T-cell (primary cell): ENCODE measurements around the gene USP48. TPM values are rescaled to one million over a fixed set of nuclear protein-coding genes. Genes with fewer than 3 reads are reported as not detected.
A peak's percentile ranks its signal among the peaks of the same experiment; 100 is the strongest.

Experiments used
- ATAC-seq, 4 experiments: fragments of 200-7000 bp in 3 of 4; fragments of 150-1000 bp in 1 of 4; cut with Tn5 transposase; replicated peaks in 1 of 4; 1 replicate in 3 of 4; 2 replicates in 1 of 4; pipeline ENCODE4 v1.10.0; 2021; ENCODE audit warnings: moderate library complexity in 3 of 4, mild to moderate bottlenecking in 2 of 4, moderate number of reproducible peaks in 1 of 4
- CTCF ChIA-PET, 2 donors: fragments of 300-600 bp; sonication (Branson Sonifier 250); formaldehyde crosslinking; loops; one replicate each; lab custom pipeline; 2022; ENCODE audit warnings: antibody characterized with exemption in 2 of 2; lab: Charles Lee
- POLR2A ChIA-PET, 2 donors: fragments of 300-600 bp; sonication (Branson Sonifier 250); formaldehyde crosslinking; loops; one replicate each; lab custom pipeline; 2022; ENCODE audit warnings: antibody characterized with exemption in 2 of 2; lab: Charles Lee
- DNase-seq, 35 experiments: peaks; one replicate each; pipeline versions ENCODE4 v3.0.0 to v3.0.0-alpha.2; 2013 to 2023
- H3K27ac ChIP-seq: one replicate; pipeline ENCODE4 v1.5.1; 2013; ENCODE audit warnings: low read length
- H3K27me3 ChIP-seq, 2 experiments: replicated peaks in 1 of 2; 1 replicate in 1 of 2; 2 replicates in 1 of 2; pipeline versions ENCODE4 v1.6.1 to v1.7.0; 2013; ENCODE audit warnings: low read length in 1 of 2, mixed read lengths in 1 of 2; ENCODE audit not compliant: control insufficient read depth in 2 of 2, insufficient read depth in 2 of 2; ENCODE audit errors: extremely low read depth in 1 of 2
- H3K36me3 ChIP-seq, 2 donors: 1 replicate in 1 of 2; 2 replicates in 1 of 2; pipeline versions ENCODE4 v1.6.1 to v1.7.0; 2013; ENCODE audit warnings: low read length in 1 of 2; ENCODE audit not compliant: control insufficient read depth in 2 of 2, insufficient read depth in 1 of 2; ENCODE audit errors: extremely low read depth in 1 of 2
- H3K4me1 ChIP-seq, 2 experiments: 1 replicate in 1 of 2; 2 replicates in 1 of 2; pipeline versions ENCODE4 v1.6.1 to v1.7.0; 2013; ENCODE audit warnings: low read length in 2 of 2, mixed read lengths in 1 of 2; ENCODE audit not compliant: insufficient read depth in 2 of 2, control insufficient read depth in 1 of 2; ENCODE audit errors: extremely low read depth in 1 of 2
- H3K4me3 ChIP-seq, 2 donors: 1 replicate in 1 of 2; 2 replicates in 1 of 2; pipeline versions ENCODE4 v1.5.1 to v1.7.0; 2013; ENCODE audit warnings: mild to moderate bottlenecking in 2 of 2, low read length in 1 of 2, moderate library complexity in 1 of 2; ENCODE audit not compliant: control insufficient read depth in 1 of 2; ENCODE audit errors: extremely low read depth in 1 of 2
- H3K9me3 ChIP-seq: 2 replicates; pipeline ENCODE4 v1.7.0; 2013
- H3K27ac Mint-ChIP-seq, 2 donors: one replicate each; pipeline ENCODE4 v1.8.0; 2020 to 2021; ENCODE audit warnings: mild to moderate bottlenecking in 2 of 2, mixed read lengths in 2 of 2
- H3K27me3 Mint-ChIP-seq, 2 donors: one replicate each; pipeline ENCODE4 v1.8.0; 2021 to 2022; ENCODE audit warnings: mixed read lengths in 2 of 2
- H3K36me3 Mint-ChIP-seq: one replicate; pipeline ENCODE4 v1.8.0; 2021; ENCODE audit warnings: mixed read lengths
- H3K4me1 Mint-ChIP-seq, 3 donors: one replicate each; pipeline ENCODE4 v1.8.0; 2020 to 2022; ENCODE audit warnings: mixed read lengths in 3 of 3, mild to moderate bottlenecking in 1 of 3
- H3K4me3 Mint-ChIP-seq, 3 donors: one replicate each; pipeline ENCODE4 v1.8.0; 2020 to 2022; ENCODE audit warnings: mild to moderate bottlenecking in 3 of 3, mixed read lengths in 3 of 3, moderate library complexity in 3 of 3
- H3K9me3 Mint-ChIP-seq, 3 donors: one replicate each; pipeline ENCODE4 v1.8.0; 2020 to 2022; ENCODE audit warnings: mixed read lengths in 3 of 3
- WGBS: methylation state at CpG from one replicate; pipeline ENCODE4 v1.1.5; 2013; ENCODE audit warnings: missing lambda C conversion rate; ENCODE audit not compliant: insufficient coverage; 5-methylcytosine and 5-hydroxymethylcytosine counted together
- total RNA-seq, 35 experiments: library from RNA in 6 of 35; stranded (reverse) in 6 of 35; fragments of 120-200 nt in 1 of 35; gene quantifications; one replicate each; pipeline versions ENCODE4 v1.2.1 to v1.2.4 and lab custom pipeline; 2013 to 2026

The USP48 gene
- total RNA-seq, 5 donors from 2014 or later (not counting 1 experiment from before 2014, with no cell fraction given) = 65.8 to 95.6 (median 77.5) TPM

GRCh38 chr1:21705303-21705980 lies 77.5 kb downstream of the USP48 start:
- H3K27me3 ChIP-seq = no peaks in the 10 kb centered on the region
- no peaks in the 10 kb centered on the region for H3K9me3 ChIP-seq
- DNase-seq (no peak), ATAC-seq (no peak)
- H3K4me3 ChIP-seq = no peak overlapping the region
- 100% methylated on average over 1 of the region's 4 CpGs for WGBS
- ChIA-PET CTCF (no interaction called here), POLR2A (no interaction called here)
- no peaks in the 10 kb centered on the region for H3K4me1 ChIP-seq
- H3K36me3 ChIP-seq = peaks cover 10 to 70% of the 10 kb centered on the region in 2 donors
- no peaks in the 10 kb centered on the region for H3K9me3 Mint-ChIP-seq
- peaks cover 51% of the 10 kb centered on the region for H3K36me3 Mint-ChIP-seq
- no peak overlapping the region for H3K27ac ChIP-seq
- peaks cover 0 to 4% (median 0%) of the 10 kb centered on the region in 3 donors for H3K4me1 Mint-ChIP-seq
- H3K27ac Mint-ChIP-seq = no peak overlapping the region
- H3K4me3 Mint-ChIP-seq = no peak overlapping the region
- H3K27me3 Mint-ChIP-seq = no peaks in the 10 kb centered on the region

DNA sequence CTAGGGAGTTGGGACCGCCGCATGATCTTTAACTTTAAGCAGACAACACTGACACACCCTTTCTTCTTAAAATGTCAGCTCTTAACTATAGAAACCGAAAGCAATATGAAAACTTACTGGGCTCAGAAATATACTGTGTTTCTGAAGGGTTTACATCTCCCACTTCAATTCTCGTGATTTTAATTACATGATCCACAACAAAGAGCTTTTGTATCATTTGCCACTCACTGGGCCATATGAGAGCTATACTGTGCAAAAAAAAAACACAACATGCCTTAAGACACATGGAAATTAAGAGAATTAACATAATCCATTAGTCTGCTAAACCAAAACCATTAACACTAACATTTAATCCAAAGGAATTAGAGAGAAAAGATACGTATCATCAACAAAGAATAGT lies 78.8 kb downstream of the USP48 start:
- H3K27me3 ChIP-seq = no peaks in the 10 kb centered on the region
- H3K4me3 Mint-ChIP-seq = no peak overlapping the region
- H3K9me3 ChIP-seq = no peaks in the 10 kb centered on the region
- H3K27ac Mint-ChIP-seq = peak overlapping the region in 1 of 2 donors; percentile 25
- no CpG with 5 or more reads among the region's 5 CpGs for WGBS
- no peak for DNase-seq
- peaks cover 10 to 75% of the 10 kb centered on the region in 2 donors for H3K36me3 ChIP-seq
- H3K4me1 Mint-ChIP-seq = peaks cover 3 to 4% (median 3%) of the 10 kb centered on the region in 3 donors
- ChIA-PET POLR2A (no interaction called here), CTCF (interaction anchor here in 1 of 2 donors (0.5 to 0.7 kb wide), 2 partner anchors 47 to 318 kb away, joined by 4 read pairs; no protein-coding TSS in a partner anchor)
- H3K27ac ChIP-seq = no peak overlapping the region
- no peaks in the 10 kb centered on the region for H3K4me1 ChIP-seq
- ATAC-seq = no peak
- H3K27me3 Mint-ChIP-seq = no peaks in the 10 kb centered on the region
- H3K9me3 Mint-ChIP-seq = no peaks in the 10 kb centered on the region
- no peak overlapping the region for H3K4me3 ChIP-seq
- peaks cover 55% of the 10 kb centered on the region for H3K36me3 Mint-ChIP-seq

DNA sequence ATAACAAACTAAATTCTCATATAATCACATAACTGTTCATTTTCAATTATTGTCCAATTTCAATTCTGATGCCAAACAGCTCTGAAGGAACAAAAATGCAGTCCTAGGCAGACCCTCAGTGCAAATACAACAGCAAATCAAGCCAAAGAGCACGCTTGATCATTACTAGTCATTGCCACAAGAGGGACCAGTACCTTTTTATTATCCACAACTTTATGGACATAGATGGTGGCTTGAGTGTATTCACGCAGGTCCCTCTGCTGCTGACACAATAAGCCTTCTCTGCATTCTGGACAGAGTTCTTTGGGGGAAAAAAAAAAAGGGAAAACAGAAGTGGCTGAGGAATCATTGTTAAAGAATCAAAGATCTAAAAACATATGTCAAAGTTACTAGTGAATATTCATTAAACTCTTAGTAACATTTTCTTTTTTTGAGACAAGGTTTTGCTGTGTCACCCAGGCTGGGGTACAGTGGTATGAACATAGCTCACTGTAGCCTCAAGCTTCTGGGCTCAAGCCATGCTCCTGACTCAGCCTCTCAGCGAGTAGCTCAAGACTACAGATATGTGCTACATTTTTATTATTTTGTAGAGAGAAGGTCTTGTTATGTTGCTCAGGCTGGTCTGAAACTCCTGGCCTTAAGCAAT lies 79.5 kb downstream of the USP48 start:
- Mint-ChIP-seq H3K4me3 (no peak overlapping the region), H3K4me1 (peaks cover 3 to 4% (median 3%) of the 10 kb centered on the region in 3 donors), H3K27me3 (no peaks in the 10 kb centered on the region), H3K27ac (no peak overlapping the region), H3K9me3 (no peaks in the 10 kb centered on the region), H3K36me3 (peaks cover 55% of the 10 kb centered on the region)
- H3K4me3 ChIP-seq = no peak overlapping the region
- POLR2A ChIA-PET = no interaction called here
- DNase-seq (peak in 1 of 35 experiments; percentile 20), ATAC-seq (no peak)
- H3K9me3 ChIP-seq = no peaks in the 10 kb centered on the region
- CTCF ChIA-PET = interaction anchor here in 1 of 2 donors (0.5 to 0.7 kb wide), 2 partner anchors 48 to 319 kb away, joined by 4 read pairs; no protein-coding TSS in a partner anchor
- H3K27ac ChIP-seq = no peak overlapping the region
- no peaks in the 10 kb centered on the region for H3K27me3 ChIP-seq
- no peaks in the 10 kb centered on the region for H3K4me1 ChIP-seq
- no CpG with 5 or more reads among the region's 3 CpGs for WGBS
- peaks cover 10 to 79% of the 10 kb centered on the region in 2 donors for H3K36me3 ChIP-seq

GRCh38 chr1:21702780-21703179 lies 80.2 kb downstream of the USP48 start:
- no peaks in the 10 kb centered on the region for H3K9me3 Mint-ChIP-seq
- H3K4me3 Mint-ChIP-seq = no peak overlapping the region
- ChIA-PET CTCF (no interaction called here), POLR2A (no interaction called here)
- H3K27ac Mint-ChIP-seq = no peak overlapping the region
- 100% methylated on average over 3 of the region's 4 CpGs for WGBS
- Histone ChIP-seq H3K36me3 (peaks cover 10 to 75% of the 10 kb centered on the region in 2 donors), H3K27ac (no peak overlapping the region), H3K9me3 (no peaks in the 10 kb centered on the region), H3K4me1 (no peaks in the 10 kb centered on the region), H3K4me3 (no peak overlapping the region), H3K27me3 (no peaks in the 10 kb centered on the region)
- ATAC-seq (no peak), DNase-seq (no peak)
- H3K27me3 Mint-ChIP-seq = no peaks in the 10 kb centered on the region
- peaks cover 55% of the 10 kb centered on the region for H3K36me3 Mint-ChIP-seq
- H3K4me1 Mint-ChIP-seq = peaks cover 3 to 5% (median 4%) of the 10 kb centered on the region in 3 donors

DNA sequence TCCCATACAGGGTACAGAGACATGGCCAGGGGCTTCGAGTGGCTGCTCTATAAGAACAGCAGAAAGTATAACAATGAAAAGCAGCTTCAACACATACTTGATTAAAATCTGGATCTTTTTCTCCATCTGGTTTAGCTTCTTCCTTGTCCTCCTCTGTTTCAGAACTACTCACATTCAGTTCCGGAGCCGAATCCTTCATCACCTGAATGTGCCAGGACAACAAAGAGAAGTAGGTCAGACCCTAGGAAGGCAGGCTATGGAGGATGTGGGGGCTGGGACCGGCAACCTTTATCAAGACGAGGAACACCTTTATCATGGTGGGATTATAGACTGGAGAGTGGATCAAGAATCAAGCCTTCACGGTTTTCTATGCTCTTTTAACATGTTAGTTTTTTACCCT lies 81.5 kb downstream of the USP48 start:
- no peaks in the 10 kb centered on the region for H3K27me3 Mint-ChIP-seq
- Histone ChIP-seq H3K4me1 (no peaks in the 10 kb centered on the region), H3K27me3 (no peaks in the 10 kb centered on the region), H3K27ac (no peak overlapping the region), H3K9me3 (no peaks in the 10 kb centered on the region), H3K4me3 (no peak overlapping the region), H3K36me3 (peaks cover 10 to 63% of the 10 kb centered on the region in 2 donors)
- no peaks in the 10 kb centered on the region for H3K9me3 Mint-ChIP-seq
- ATAC-seq (no peak), DNase-seq (no peak)
- H3K27ac Mint-ChIP-seq = no peak overlapping the region
- ChIA-PET CTCF (interaction anchor here (0.7 kb wide), 2 partner anchors 315 to 840 kb away, joined by 3 to 4 read pairs; no protein-coding TSS in a partner anchor), POLR2A (interaction anchor here (0.6 kb wide), 2 partner anchors 341 to 348 kb away, joined by 5 to 10 read pairs; no protein-coding TSS in a partner anchor)
- 100% methylated on average over 1 of the region's 6 CpGs for WGBS
- no peak overlapping the region for H3K4me3 Mint-ChIP-seq
- H3K36me3 Mint-ChIP-seq = peaks cover 47% of the 10 kb centered on the region
- H3K4me1 Mint-ChIP-seq = peaks cover 3 to 5% (median 4%) of the 10 kb centered on the region in 3 donors

GRCh38 chr1:21700094-21700493 lies 82.9 kb downstream of the USP48 start:
- Histone ChIP-seq H3K36me3 (peaks cover 8 to 51% of the 10 kb centered on the region in 2 donors), H3K4me1 (no peaks in the 10 kb centered on the region), H3K27me3 (no peaks in the 10 kb centered on the region), H3K9me3 (no peaks in the 10 kb centered on the region), H3K27ac (no peak overlapping the region), H3K4me3 (no peak overlapping the region)
- Mint-ChIP-seq H3K27me3 (no peaks in the 10 kb centered on the region), H3K9me3 (no peaks in the 10 kb centered on the region), H3K27ac (no peak overlapping the region), H3K4me3 (no peak overlapping the region), H3K36me3 (peaks cover 44% of the 10 kb centered on the region), H3K4me1 (peaks cover 3 to 5% (median 4%) of the 10 kb centered on the region in 3 donors)
- POLR2A ChIA-PET = no interaction called here
- CTCF ChIA-PET = no interaction called here
- WGBS = 31% methylated on average over 3 of the region's 4 CpGs
- ATAC-seq (no peak), DNase-seq (no peak)
